WERI-Rb-1 (cell line): ENCODE measurements around the gene EHD4.

ENCODE experiments used
- DNase-seq: peaks from one replicate; pipeline ENCODE4 v3.0.0-alpha.2; 2020
- H3K27ac ChIP-seq: fragments of 250-450 bp; sonication (Bioruptor Pico); 2 replicates; pipeline ENCODE4 v1.5.1; 2020; ENCODE audit warnings: mild to moderate bottlenecking, moderate library complexity
- H3K27me3 ChIP-seq: fragments of 250-450 bp; sonication (Bioruptor Pico); 2 replicates; pipeline ENCODE4 v1.5.1; 2021; ENCODE audit warnings: mild to moderate bottlenecking, low read depth, moderate library complexity; ENCODE audit not compliant: insufficient read depth, severe bottlenecking
- H3K36me3 ChIP-seq: fragments of 250-450 bp; sonication (Bioruptor Pico); 2 replicates; pipeline ENCODE4 v1.5.1; 2020; ENCODE audit warnings: mild to moderate bottlenecking, moderate library complexity
- H3K4me3 ChIP-seq: 2 replicates; pipeline ENCODE4 v1.5.1; 2011; ENCODE audit warnings: low read depth, mild to moderate bottlenecking, control low read depth, low read length
- H3K9me3 ChIP-seq: fragments of 250-450 bp; sonication (Bioruptor Pico); 2 replicates; pipeline ENCODE4 v1.5.1; 2021; ENCODE audit warnings: mild to moderate bottlenecking, moderate library complexity; ENCODE audit not compliant: severe bottlenecking
- CTCF ChIP-seq: IDR thresholded peaks from 2 replicates; pipeline ENCODE4 v1.5.1; 2011; ENCODE audit warnings: low read depth, mild to moderate bottlenecking, control low read depth, inconsistent platforms, low read length

Gene EHD4

GRCh38 chr15:41919201-41919820 lies 53.0 kb downstream of the EHD4 start:
- TF ChIP-seq CTCF = no peak
- H3K27ac ChIP-seq = no peak overlapping the region
- no peak for DNase-seq
- no peak overlapping the region for H3K4me3 ChIP-seq
- H3K36me3 ChIP-seq = peaks cover 3% of the 10 kb centered on the region; the same call in 1 of the 2 replicates
- H3K27me3 ChIP-seq = no peaks in the 10 kb centered on the region
- no peaks in the 10 kb centered on the region for H3K9me3 ChIP-seq

GRCh38 chr15:41918506-41919126 lies 53.7 kb downstream of the EHD4 start:
- peaks cover 3% of the 10 kb centered on the region; the same call in 1 of the 2 replicates for H3K36me3 ChIP-seq
- H3K4me3 ChIP-seq = no peak overlapping the region
- TF ChIP-seq CTCF = no peak
- no peak for DNase-seq
- H3K27ac ChIP-seq = no peak overlapping the region
- H3K9me3 ChIP-seq = no peaks in the 10 kb centered on the region
- no peaks in the 10 kb centered on the region for H3K27me3 ChIP-seq

- no peaks in the 10 kb centered on the region for H3K9me3 ChIP-seq
- no peak overlapping the region for H3K27ac ChIP-seq
- H3K36me3 ChIP-seq = peaks cover 3% of the 10 kb centered on the region; the same call in 1 of the 2 replicates
- no peak for DNase-seq
- no peak overlapping the region for H3K4me3 ChIP-seq
- no peaks in the 10 kb centered on the region for H3K27me3 ChIP-seq
- no peak for TF ChIP-seq CTCF
Observed at GRCh38 chr15:41917767-41918430, 54.5 kb downstream of the EHD4 start.

- DNase-seq = no peak
- Histone ChIP-seq H3K27ac (no peak overlapping the region), H3K9me3 (no peaks in the 10 kb centered on the region), H3K36me3 (peaks cover 3% of the 10 kb centered on the region; the same call in 1 of the 2 replicates), H3K4me3 (no peak overlapping the region), H3K27me3 (no peaks in the 10 kb centered on the region)
- TF ChIP-seq CTCF = no peak
Observed at GRCh38 chr15:41915255-41915994, 56.9 kb downstream of the EHD4 start.

- TF ChIP-seq CTCF = no peak
- Histone ChIP-seq H3K36me3 (peaks cover 3% of the 10 kb centered on the region; the same call in 1 of the 2 replicates), H3K27me3 (no peaks in the 10 kb centered on the region), H3K4me3 (no peak overlapping the region), H3K27ac (no peak overlapping the region), H3K9me3 (no peaks in the 10 kb centered on the region)
- DNase-seq = no peak
Observed at GRCh38 chr15:41914411-41914810, 57.9 kb downstream of the EHD4 start.
